MM.1S (cell line): ENCODE data around the gene MEGF8.
"Not testable (repeated sequence)": the region's sequence is repeated elsewhere in the genome, so short reads cannot be mapped to it uniquely, and the experiment has no call there.

ENCODE experiments used
- DNase-seq: peaks from one replicate; pipeline ENCODE4 v3.0.0-alpha.2; 2015
- H2AFZ ChIP-seq: fragments of 300-600 bp; sonication (generic); 2 replicates; pipeline ENCODE4 v1.6.0; 2016; ENCODE audit warnings: antibody characterized with exemption, low read length
- H3F3A ChIP-seq: fragments of 300-600 bp; sonication (generic); 2 replicates; pipeline ENCODE4 v1.6.1; 2016; ENCODE audit warnings: mild to moderate bottlenecking, antibody characterized with exemption, low read length, moderate library complexity, mixed read lengths; ENCODE audit not compliant: insufficient read depth
- H3K27ac ChIP-seq: fragments of 300-600 bp; sonication (generic); 2 replicates; pipeline ENCODE4 v1.5.1; 2016; ENCODE audit warnings: mild to moderate bottlenecking, low read length
- H3K27me3 ChIP-seq: fragments of 300-600 bp; sonication (generic); replicated peaks from 2 replicates; pipeline ENCODE4 v1.6.0; 2016; ENCODE audit warnings: low read length; ENCODE audit not compliant: insufficient read depth
- H3K36me3 ChIP-seq: fragments of 300-600 bp; sonication (generic); replicated peaks from 2 replicates; pipeline ENCODE4 v1.6.1; 2016; ENCODE audit warnings: mild to moderate bottlenecking, low read length, mixed read lengths; ENCODE audit not compliant: insufficient read depth
- H3K4me1 ChIP-seq: fragments of 300-600 bp; sonication (generic); 2 replicates; pipeline ENCODE4 v1.6.1; 2016; ENCODE audit warnings: low read length, mixed read lengths
- H3K4me2 ChIP-seq: fragments of 300-600 bp; sonication (generic); 2 replicates; pipeline ENCODE4 v1.6.0; 2016; ENCODE audit warnings: low read depth, low read length
- H3K4me3 ChIP-seq: fragments of 300-600 bp; sonication (generic); 2 replicates; pipeline ENCODE4 v1.5.1; 2016; ENCODE audit warnings: low read length, mixed read lengths
- H3K79me2 ChIP-seq: fragments of 300-600 bp; sonication (generic); 2 replicates; pipeline ENCODE4 v1.6.1; 2016; ENCODE audit warnings: mixed run types, low read length, mixed read lengths
- H3K9ac ChIP-seq: fragments of 300-600 bp; sonication (generic); 2 replicates; pipeline ENCODE4 v1.6.1; 2016; ENCODE audit warnings: low read length, mixed read lengths
- H3K9me2 ChIP-seq: fragments of 300-600 bp; sonication (generic); replicated peaks from 2 replicates; pipeline ENCODE4 v1.6.1; 2016; ENCODE audit warnings: mild to moderate bottlenecking, low read length, mixed read lengths; ENCODE audit not compliant: insufficient read depth
- H3K9me3 ChIP-seq: fragments of 300-600 bp; sonication (generic); replicated peaks from 2 replicates; pipeline ENCODE4 v1.6.1; 2016; ENCODE audit warnings: mild to moderate bottlenecking, low read length, mixed read lengths; ENCODE audit not compliant: insufficient read depth
- H4K20me1 ChIP-seq: fragments of 300-600 bp; sonication (generic); 2 replicates; pipeline ENCODE4 v1.6.1; 2016; ENCODE audit warnings: mild to moderate bottlenecking, low read length, moderate library complexity, mixed read lengths; ENCODE audit not compliant: insufficient read depth
- EZH2 ChIP-seq: fragments of 300-600 bp; sonication (generic); optimal IDR thresholded peaks from 2 replicates; pipeline ENCODE3; 2017; ENCODE audit warnings: low read depth, mild to moderate bottlenecking, antibody characterized with exemption, low read length, mixed read lengths
- EZH2phosphoT487 ChIP-seq: fragments of 300-600 bp; sonication (generic); IDR thresholded peaks from 2 replicates; pipeline ENCODE4 v1.6.1; 2018; ENCODE audit warnings: antibody characterized with exemption, low read length
- TF ChIP-seq, protein P1 (sequence below): fragments of 300-600 bp; sonication (generic); IDR thresholded peaks from 2 replicates; pipeline ENCODE4 v1.5.1; 2016; ENCODE audit warnings: antibody characterized with exemption, low read length, mixed read lengths

Gene MEGF8

DNA sequence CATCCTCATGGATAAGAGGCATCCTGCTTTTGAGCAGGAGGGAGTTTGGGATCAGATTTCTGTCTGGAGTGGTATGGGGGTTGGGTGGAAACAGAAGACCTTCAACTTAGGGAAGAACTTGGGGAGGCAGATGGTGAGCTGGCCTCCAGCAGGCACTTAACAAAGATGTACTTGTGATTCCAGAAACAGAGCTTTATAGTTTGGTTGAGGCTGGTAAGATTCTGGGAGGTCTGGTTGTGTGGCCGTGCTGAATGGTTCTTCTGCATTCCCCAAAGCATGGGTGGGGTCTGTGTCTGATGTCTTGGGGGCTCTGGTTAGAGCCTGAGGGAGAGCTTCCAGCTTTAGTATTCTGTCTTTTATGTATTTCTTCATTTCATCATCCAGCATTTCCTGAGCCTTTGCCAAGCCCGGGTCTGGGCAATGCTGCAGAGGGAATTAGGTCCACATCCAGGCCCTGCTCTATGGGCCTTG, 4.8 kb downstream of the MEGF8 start:
- no peak for TF ChIP-seq EZH2phosphoT487
- TF ChIP-seq, protein P1, sequence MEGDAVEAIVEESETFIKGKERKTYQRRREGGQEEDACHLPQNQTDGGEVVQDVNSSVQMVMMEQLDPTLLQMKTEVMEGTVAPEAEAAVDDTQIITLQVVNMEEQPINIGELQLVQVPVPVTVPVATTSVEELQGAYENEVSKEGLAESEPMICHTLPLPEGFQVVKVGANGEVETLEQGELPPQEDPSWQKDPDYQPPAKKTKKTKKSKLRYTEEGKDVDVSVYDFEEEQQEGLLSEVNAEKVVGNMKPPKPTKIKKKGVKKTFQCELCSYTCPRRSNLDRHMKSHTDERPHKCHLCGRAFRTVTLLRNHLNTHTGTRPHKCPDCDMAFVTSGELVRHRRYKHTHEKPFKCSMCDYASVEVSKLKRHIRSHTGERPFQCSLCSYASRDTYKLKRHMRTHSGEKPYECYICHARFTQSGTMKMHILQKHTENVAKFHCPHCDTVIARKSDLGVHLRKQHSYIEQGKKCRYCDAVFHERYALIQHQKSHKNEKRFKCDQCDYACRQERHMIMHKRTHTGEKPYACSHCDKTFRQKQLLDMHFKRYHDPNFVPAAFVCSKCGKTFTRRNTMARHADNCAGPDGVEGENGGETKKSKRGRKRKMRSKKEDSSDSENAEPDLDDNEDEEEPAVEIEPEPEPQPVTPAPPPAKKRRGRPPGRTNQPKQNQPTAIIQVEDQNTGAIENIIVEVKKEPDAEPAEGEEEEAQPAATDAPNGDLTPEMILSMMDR = no peak
- no peak for TF ChIP-seq EZH2
- Histone ChIP-seq H3K9ac (no peak overlapping the region), H3K27ac (no peak overlapping the region), H3K4me1 (no peaks in the 10 kb centered on the region), H3K4me2 (no peak overlapping the region), H3K4me3 (no peak overlapping the region), H3K9me3 (no peaks in the 10 kb centered on the region), H3K79me2 (peaks cover 20% of the 10 kb centered on the region), H3K36me3 (no peaks in the 10 kb centered on the region), H3K9me2 (no peaks in the 10 kb centered on the region), H2AFZ (no peak overlapping the region), H3F3A (no peaks in the 10 kb centered on the region), H3K27me3 (no peaks in the 10 kb centered on the region), H4K20me1 (no peaks in the 10 kb centered on the region)
- DNase-seq = no peak

DNA sequence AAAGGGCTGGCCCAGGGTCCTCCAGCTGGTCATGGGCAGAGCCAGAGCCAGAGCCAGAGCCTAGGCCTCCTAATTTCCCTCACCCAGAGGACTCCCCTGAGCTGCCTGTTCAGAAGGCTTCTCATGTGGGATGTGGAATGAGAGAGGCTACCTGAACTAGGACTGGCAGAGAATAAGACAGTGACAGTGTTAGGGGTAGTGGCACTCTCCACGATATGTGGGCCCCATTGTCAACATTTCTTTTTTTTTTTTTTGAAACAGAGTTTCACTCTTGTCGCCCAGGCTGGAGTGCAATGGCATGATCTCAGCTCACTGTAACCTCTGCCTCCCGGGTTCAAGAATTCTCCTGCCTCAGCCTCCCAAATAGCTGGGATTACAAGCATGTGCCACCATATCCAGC, 5.9 kb downstream of the MEGF8 start:
- H3K9ac ChIP-seq, H4K20me1 ChIP-seq, H3F3A ChIP-seq, H3K9me2 ChIP-seq, H3K27ac ChIP-seq, H3K27me3 ChIP-seq, DNase-seq, H3K9me3 ChIP-seq, H3K4me3 ChIP-seq, H2AFZ ChIP-seq, H3K4me2 ChIP-seq, H3K4me1 ChIP-seq, H3K36me3 ChIP-seq: not testable (repeated sequence)
- H3K79me2 ChIP-seq = peaks cover 12% of the 10 kb centered on the region

DNA sequence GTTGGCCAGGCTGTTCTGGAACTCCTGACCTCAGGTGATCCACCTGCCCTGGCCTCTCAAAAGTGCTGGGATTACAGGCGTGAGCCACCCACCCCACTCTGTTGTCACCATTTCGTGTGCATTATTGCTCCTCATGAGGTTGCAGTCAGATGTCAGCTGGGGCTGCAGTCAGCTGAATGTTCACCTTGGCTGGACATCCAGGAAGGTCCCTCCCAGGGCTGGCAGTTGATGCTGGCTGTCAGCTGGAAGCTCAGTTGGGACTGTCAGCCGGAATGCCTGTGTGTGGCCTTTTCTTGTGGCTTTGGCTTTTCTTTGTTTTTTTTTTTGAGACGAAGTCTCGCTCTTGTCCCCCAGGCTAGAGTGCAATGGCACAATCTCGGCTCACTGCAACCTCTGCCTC, 6.6 kb downstream of the MEGF8 start:
- no peaks in the 10 kb centered on the region for H3F3A ChIP-seq
- H4K20me1 ChIP-seq = no peaks in the 10 kb centered on the region

DNA sequence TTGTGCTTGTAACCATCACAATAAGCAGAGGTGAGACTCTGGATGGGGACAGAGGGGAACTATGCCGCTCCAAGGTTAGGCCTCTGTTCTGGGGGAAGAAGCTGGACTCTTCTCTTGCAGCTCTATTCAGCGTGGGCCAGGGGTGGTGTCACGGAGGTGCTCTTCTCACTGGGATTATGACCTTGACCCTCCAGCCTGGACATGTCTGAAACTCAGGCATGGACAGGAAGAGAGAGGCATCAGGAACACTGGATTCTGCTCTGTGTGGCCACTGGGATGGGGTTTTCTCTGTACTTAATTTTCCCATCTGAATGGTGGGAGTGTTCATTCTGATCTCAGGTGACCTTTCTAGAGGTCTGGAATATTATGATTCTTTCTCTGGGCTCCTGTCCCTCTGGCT, 7.6 kb downstream of the MEGF8 start:
- Histone ChIP-seq H3K9me2 (no peaks in the 10 kb centered on the region), H3K4me2 (no peak overlapping the region)

More for the DNA sequence above, 6.6 kb downstream of the MEGF8 start:
- Histone ChIP-seq H3K27me3 (no peaks in the 10 kb centered on the region), H3K4me2 (no peak overlapping the region), H3K9me2 (no peaks in the 10 kb centered on the region), H3K36me3 (no peaks in the 10 kb centered on the region), H3K9ac (no peak overlapping the region), H3K9me3 (no peaks in the 10 kb centered on the region), H3K4me1 (no peaks in the 10 kb centered on the region), H3K79me2 (peaks cover 5% of the 10 kb centered on the region; the same call in 1 of the 2 replicates), H3K27ac (no peak overlapping the region), H2AFZ (no peak overlapping the region), H3K4me3 (no peak overlapping the region)
- TF ChIP-seq, protein P1 = no peak
- TF ChIP-seq EZH2 = no peak
- no peak for TF ChIP-seq EZH2phosphoT487
- no peak for DNase-seq

More for the DNA sequence above, 7.6 kb downstream of the MEGF8 start:
- no peaks in the 10 kb centered on the region for H3K36me3 ChIP-seq
- no peaks in the 10 kb centered on the region for H3F3A ChIP-seq
- H3K4me3 ChIP-seq = no peak overlapping the region
- H3K4me1 ChIP-seq = no peaks in the 10 kb centered on the region
- H3K27me3 ChIP-seq = no peaks in the 10 kb centered on the region
- H2AFZ ChIP-seq = no peak overlapping the region
- no peaks in the 10 kb centered on the region for H3K9me3 ChIP-seq
- H3K79me2 ChIP-seq = no peaks in the 10 kb centered on the region
- no peak overlapping the region for H3K9ac ChIP-seq
- no peak overlapping the region for H3K27ac ChIP-seq
- H4K20me1 ChIP-seq = no peaks in the 10 kb centered on the region
- DNase-seq = no peak
- TF ChIP-seq, protein P1 = no peak
- TF ChIP-seq EZH2phosphoT487 (no peak), EZH2 (no peak)
